ENCODE results near the gene ACAD11.
"Not testable (repeated sequence)": the region's sequence is repeated elsewhere in the genome, so short reads cannot be mapped to it uniquely, and the experiment has no call there.

Gene ACAD11

GRCh38 chr3:132605374-132605792 lies 54.2 kb downstream of the ACAD11 start:
- DNase-seq (ENCODE audit: low read depth): peak; percentile 69

DNA sequence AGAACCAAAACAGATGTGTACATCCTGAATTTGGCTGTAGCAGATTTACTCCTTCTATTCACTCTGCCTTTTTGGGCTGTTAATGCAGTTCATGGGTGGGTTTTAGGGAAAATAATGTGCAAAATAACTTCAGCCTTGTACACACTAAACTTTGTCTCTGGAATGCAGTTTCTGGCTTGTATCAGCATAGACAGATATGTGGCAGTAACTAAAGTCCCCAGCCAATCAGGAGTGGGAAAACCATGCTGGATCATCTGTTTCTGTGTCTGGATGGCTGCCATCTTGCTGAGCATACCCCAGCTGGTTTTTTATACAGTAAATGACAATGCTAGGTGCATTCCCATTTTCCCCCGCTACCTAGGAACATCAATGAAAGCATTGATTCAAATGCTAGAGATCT lies 59.0 kb downstream of the ACAD11 start:
- DNase-seq (ENCODE audit: low read depth): not testable (repeated sequence)

- peak; percentile 4 for DNase-seq (ENCODE audit: low read depth)
Measured at GRCh38 chr3:132598181-132598580, 61.4 kb downstream of the ACAD11 start.

- DNase-seq (ENCODE audit: low read depth): no peak
Measured at GRCh38 chr3:132597660-132598059, 61.9 kb downstream of the ACAD11 start.

- peak; percentile 48 for DNase-seq (ENCODE audit: low read depth)
Measured at GRCh38 chr3:132596816-132597433, 62.7 kb downstream of the ACAD11 start, which contains the start of gene ACKR4. ACKR4 (plus strand) TSS chr3:132597270; CDS start chr3:132600398, 3,128 bp downstream.

DNA sequence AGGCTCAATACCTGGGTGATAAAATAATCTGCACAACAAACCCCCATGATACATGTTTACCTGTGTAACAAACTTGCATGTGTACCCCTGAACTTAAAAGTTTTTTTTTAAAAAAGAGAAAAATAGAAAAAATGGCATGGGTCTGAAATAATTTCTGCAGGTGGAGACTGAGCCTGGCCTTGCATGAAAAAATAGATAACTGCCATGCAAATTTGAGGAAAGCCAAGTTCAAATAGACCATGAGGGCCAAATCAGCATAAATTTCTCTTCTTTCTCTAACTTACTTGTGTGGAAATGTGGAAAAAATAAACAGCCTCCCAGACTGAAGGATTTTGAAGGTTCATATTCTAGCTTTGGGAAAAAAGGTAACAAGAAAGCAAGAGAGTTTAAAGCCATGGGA lies 63.3 kb downstream of the ACAD11 start:
- DNase-seq (ENCODE audit: low read depth): no peak

- DNase-seq (ENCODE audit: low read depth): peak; percentile 88
Measured at GRCh38 chr3:132595014-132595413, 64.6 kb downstream of the ACAD11 start.

DNA sequence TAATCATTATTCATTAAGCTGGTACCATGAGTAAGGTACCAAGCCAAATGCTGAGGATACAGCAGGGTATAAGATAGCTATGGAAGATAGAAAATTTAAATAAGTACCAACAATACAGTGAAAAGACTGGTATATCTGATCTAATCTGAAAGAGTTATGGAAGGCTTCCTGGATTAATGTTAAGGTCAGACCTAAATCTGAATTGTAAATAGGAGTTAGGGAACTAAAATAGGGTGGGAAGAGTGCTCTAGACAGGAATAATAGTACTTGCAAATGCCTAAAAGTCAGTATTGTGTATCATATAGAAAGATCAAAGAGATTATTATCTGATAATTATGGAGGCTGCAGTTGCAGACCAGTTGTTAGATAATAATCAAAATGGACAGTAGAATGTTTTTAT lies 65.1 kb downstream of the ACAD11 start:
- DNase-seq (ENCODE audit: low read depth): no peak

GRCh38 chr3:132593947-132594323 lies 65.7 kb downstream of the ACAD11 start:
- peak; percentile 92 for DNase-seq (ENCODE audit: low read depth)

DNA sequence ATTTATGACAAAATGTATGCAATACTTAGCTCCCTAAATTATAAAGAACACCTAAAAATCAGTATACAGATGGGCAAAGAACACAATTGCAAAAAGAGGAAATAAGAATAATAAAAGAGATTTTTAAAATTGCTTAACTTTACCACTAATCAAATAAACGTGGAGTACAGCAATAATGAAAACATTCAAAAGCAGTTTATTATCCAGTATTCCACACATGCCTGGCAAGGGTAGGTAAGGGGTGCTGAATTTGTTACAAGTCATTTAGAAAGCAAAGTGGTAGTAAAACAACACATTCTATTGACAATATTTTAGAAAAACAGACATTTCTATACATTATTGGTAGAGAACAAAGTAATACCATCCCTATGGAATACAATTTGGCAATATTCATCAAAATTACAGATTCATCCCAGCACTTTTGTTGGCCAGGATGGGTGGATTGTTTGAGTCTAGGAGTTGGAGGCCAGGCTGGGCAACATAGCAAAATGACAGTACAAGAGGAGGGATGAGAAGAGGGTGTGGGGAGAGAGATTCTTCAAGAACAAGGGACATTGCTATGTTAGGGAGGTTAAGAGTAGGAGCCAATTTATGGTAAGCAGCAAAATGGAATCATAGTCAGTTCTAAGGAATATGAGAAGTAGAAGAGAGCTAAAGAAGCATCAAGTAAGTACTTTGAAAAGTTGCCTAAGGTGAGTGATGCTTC lies 66.2 kb downstream of the ACAD11 start:
- DNase-seq (ENCODE audit: low read depth): peak; percentile 55

GRCh38 chr3:132592216-132592615 lies 67.4 kb downstream of the ACAD11 start:
- peak; percentile 32 for DNase-seq (ENCODE audit: low read depth)

- DNase-seq (ENCODE audit: low read depth): no peak
Measured at GRCh38 chr3:132587401-132587800, 72.2 kb downstream of the ACAD11 start.

GRCh38 chr3:132573797-132574211 lies 85.8 kb downstream of the ACAD11 start:
- DNase-seq (ENCODE audit: low read depth): peak; percentile 73

DNA sequence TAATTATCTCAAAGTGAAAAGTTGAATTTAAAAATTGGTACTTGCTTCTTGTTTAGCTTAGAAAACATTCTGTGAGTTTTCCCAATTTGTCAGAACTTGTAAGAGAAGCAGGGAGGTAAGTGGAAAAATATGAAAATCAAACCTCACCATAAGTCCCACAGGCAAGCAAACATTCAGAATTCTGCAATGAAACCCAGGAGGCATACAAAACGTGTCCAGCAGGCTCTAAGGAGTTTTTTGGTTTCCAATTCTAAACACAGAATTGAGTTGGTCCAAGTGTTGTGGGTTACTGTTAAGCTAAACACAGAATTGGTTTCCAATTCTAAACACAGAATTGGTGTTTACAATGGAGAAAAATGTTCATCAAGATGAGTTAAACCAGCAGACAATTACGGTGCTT lies 89.6 kb downstream of the ACAD11 start:
- no peak for DNase-seq (ENCODE audit: low read depth)

DNA sequence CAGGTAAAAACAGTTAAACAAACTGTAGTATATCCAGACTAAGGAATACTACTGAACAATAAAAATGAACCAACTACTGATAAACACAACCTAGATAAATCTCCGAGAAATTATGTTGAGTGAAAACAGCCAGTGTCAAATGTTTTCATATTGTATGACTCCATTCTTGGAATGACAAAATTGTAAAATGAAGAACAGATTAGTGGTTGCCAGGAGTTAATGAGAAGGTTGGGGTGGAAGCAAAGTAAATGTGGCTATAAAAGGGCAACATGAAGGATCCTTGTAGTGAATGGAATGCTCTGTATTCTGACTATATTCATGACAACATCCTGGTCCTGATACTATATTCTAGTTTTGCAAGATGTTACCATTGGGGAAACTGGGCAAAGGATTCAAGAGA lies 90.0 kb downstream of the ACAD11 start:
- DNase-seq (ENCODE audit: low read depth): peak; percentile 88

GRCh38 chr3:132569153-132569552 lies 90.5 kb downstream of the ACAD11 start:
- DNase-seq (ENCODE audit: low read depth): peak; percentile 84

DNA sequence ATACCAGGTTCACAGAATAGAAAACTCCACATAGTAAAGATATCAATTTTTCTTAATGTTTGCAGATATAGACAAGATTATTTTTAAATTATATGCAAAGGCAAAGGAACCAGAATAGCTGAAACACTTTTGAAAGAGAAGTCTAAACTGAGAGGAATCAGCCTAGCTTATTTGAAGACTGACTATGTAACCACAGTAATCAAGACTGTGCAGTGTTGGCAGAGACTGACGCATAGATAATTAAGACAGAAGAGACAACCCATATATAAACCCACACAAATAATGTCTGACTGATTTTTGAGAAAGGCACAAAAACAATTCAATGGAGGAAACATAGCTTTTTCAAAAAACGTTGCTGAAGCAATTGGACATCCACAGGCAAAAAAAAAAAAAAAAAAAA lies 91.2 kb downstream of the ACAD11 start:
- no peak for DNase-seq (ENCODE audit: low read depth)

DNA sequence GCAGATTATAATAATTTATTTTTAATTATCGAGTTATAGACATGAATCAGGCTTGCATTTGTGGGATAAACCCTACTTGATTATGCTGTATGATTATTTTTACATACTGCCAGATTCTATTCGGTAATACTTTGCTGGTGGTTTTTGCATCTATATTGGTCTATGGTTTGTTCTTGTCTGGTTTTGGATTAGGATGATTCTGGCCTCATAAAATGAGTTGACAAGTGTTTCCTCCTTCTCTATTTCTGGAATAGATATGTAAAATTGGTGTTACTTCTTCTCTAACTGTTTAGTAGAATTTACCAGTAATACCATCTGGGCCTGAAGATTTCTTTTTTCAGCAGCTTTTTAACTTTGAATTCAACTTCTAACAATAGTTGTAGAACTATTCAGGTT lies 95.5 kb downstream of the ACAD11 start:
- DNase-seq (ENCODE audit: low read depth): no peak

DNA sequence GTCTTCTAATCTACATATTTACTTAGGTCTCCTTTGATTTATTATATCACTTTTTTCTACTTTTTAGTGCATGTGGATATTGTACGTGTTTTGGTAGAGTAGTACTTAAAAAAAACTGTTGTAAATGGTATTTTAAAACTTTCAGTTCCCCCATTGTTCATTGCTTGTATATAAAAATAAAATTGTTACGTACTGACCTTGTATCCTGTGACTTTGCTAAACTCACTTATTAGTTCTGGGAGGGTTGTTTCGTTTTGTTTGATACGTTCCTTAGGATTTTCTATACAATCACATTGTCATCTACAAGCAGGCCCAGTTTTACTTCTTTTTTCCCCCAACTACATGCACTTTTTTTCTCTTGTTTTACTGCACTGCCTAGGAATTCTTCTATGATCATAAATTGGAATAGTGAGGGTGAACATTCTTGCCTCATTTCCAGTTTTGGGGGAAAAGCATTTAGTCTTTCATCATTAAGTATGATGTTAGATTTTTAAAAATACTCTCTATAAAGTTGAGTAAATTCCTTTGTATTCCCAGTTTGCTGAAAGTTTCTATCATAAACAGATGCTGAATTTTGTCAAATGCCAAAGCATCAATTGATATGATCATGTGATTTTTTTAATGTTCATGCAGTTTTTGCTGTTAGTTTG lies 96.1 kb downstream of the ACAD11 start:
- DNase-seq (ENCODE audit: low read depth): peak; percentile 27

GRCh38 chr3:132561003-132561402 lies 98.6 kb downstream of the ACAD11 start:
- no peak for DNase-seq (ENCODE audit: low read depth)

GRCh38 chr3:132556508-132557159 lies 103.0 kb downstream of the ACAD11 start:
- no peak for DNase-seq (ENCODE audit: low read depth)

GRCh38 chr3:132556036-132556386 lies 103.6 kb downstream of the ACAD11 start:
- DNase-seq (ENCODE audit: low read depth): not testable (repeated sequence)

Measured in EH (cell line).